GM21528 (cell line): Measurements from ENCODE around the gene ZNF148.

Experiments
- ATAC-seq: cut with Tn5 transposase; IDR thresholded peaks from one replicate; pipeline ENCODE4 v1.9.1; 2021; ENCODE audit warnings: mild to moderate bottlenecking, moderate library complexity; ENCODE audit not compliant: unreplicated experiment, low FRiP score

The ZNF148 gene

GRCh38 chr3:125194849-125195601 lies 180.1 kb downstream of the ZNF148 start:
- ATAC-seq: no peak

DNA sequence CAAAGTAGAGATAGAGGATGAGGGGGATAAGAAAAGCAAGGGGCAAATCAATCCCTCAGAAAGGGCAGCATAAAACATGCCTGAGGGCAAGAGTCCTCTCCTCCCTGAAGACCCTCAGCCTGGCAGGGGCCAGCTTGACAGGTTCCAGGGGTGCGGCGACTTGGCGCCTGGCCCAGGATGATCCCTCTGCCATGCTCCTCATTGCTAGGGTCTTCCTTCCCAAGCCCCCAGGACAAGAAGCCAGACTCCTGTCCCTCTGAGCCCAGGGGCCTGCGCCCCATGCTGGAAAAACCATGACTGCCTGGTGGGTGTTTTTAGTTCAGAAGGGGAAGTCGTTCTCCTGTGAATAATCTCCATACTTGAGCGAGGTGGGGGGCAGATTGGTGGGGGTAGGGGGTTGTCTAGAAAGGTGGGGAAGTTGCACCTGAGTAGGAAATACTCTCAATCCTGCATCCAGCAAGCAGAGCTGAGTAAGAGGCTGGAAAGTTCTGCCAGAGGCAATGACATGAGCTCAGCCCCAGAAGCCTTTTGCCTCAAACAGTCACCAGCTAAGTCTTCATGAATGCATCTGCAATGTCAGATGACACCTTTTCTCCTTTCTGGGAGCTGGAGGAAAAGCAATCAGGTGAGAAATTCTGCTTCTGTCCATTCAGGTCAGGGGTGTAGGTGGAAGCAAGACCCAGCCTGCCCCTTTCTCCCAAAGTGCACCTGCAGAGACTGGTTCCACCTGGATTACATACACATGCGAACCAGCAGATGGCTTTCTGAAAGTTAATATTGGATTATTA lies 180.9 kb downstream of the ZNF148 start:
- ATAC-seq: no peak

DNA sequence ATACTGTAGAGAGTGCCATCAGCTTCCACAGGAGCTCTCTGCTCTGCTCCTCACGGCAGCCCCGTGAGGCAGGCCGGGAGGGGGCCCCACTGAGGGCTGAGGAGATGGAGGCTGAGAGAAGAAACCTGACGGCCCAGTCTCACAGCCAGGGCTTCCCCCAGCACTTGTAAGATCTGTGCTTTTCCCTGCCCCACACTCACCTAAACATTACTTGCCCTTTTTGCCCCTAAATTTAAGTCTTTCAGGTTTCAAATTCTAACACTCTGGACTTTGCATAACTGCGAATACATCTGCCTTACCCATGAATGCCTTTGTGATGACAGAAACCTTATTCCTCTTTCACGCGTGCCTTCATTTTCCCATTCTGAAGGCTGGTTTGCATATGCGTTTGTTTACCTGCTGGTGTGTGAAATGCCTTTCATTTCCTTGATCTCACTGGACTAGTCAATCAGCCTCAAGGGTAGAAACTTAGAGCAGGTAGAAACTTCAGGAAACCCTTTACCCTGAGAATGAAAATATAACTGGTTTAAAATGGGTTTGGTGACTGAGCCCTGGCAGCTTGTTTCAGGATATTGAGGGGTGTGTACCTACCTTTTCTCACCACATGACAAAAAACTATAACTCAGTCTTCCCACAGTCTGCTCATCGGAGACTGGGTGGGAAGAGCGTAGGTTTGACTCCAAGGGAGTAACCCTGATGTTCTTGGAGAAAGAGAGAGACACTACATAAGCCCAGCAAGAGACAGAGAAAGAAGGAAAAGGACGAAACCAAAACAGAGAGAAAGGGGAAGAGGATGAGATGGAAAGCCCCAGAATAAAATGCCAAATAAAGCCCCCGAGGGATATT lies 182.7 kb downstream of the ZNF148 start:
- peak; percentile 57 for ATAC-seq

DNA sequence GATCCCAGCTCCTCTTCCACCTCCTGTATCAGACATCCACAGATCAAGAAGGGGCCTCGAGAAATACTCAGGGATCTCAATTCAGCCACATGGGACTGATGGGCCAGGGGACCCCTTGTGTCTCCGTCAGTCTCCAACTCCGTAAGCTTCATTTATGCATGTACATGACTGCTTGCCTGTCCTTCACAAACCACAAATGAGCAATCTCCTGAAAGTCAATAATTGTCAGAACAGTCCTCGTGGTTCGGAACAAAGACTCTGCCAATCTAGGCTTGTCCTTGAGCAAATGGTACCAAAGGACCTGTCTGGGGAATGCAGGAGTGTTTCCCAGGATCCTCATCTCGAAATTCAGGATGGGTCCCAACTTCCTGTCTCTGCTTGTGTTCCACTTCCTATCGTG lies 183.4 kb downstream of the ZNF148 start:
- peak; percentile 6 for ATAC-seq

DNA sequence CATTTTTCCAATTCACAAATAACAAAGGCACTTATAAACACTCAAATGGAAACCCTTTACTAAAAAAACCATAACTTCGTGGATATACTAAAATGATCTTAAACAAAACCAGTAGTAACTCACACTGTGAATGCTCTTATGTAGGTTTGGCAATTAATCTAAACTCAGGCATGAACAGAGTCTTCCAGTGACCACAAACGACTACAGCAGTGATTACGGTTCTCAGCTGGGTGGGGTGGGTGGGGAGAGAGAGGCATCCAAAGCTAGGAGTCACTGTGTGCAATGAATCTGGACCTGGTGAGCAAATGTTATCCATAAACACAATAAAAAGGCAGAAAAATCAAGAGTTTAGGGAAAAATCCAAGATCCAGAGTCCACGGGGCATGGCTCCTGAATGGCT lies 183.9 kb downstream of the ZNF148 start:
- ATAC-seq: no peak

DNA sequence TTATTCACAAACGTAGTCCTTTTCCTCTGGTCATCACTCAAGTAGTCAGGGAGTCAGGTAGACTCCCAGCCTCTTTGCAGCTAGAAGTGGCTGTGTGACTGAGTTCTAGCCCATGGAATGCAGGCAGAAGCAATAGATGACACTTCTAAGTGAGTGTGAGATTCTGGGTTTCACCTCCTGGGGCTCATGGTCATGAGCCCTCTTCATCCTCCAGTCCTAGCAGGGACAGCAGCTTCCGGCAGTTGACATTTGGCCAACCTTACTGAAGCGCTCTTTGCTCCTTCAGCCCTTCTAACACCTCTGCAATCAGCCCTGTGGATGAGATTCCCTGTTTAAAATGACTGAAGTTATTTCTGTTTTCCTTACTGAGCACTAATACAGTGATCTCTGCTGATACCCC lies 184.3 kb downstream of the ZNF148 start:
- no peak for ATAC-seq

GRCh38 chr3:125189378-125190165 lies 185.6 kb downstream of the ZNF148 start:
- no peak for ATAC-seq

GRCh38 chr3:125188955-125189354 lies 186.2 kb downstream of the ZNF148 start:
- no peak for ATAC-seq

GRCh38 chr3:125187599-125187910 lies 187.6 kb downstream of the ZNF148 start:
- ATAC-seq: no peak

GRCh38 chr3:125186800-125187598 lies 188.1 kb downstream of the ZNF148 start:
- ATAC-seq: no peak

DNA sequence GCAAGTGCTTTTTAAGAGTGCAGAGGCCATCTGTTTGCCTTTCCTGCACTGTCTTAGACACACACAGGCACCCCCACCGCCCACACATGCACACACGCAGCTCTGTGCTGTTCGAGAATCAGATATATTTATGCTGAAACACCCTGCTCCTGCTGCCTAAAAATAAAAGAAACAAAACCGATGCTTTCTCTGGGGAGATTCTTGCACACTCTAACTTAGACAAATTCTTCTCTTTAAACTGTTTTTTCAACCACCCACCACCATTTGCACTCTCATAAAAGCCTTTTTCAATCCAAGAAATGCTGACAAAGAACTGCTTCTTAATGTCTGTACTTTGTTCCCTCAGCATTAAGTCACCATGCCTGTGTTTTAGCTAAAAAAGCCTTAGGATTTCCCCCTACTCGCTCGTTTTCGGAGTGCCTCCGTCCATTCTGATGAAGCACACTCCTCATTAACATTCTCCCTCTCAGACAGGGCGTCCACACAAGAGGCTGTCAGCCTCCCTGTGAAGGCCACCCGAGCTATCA lies 188.8 kb downstream of the ZNF148 start:
- peak; percentile 76 for ATAC-seq

DNA sequence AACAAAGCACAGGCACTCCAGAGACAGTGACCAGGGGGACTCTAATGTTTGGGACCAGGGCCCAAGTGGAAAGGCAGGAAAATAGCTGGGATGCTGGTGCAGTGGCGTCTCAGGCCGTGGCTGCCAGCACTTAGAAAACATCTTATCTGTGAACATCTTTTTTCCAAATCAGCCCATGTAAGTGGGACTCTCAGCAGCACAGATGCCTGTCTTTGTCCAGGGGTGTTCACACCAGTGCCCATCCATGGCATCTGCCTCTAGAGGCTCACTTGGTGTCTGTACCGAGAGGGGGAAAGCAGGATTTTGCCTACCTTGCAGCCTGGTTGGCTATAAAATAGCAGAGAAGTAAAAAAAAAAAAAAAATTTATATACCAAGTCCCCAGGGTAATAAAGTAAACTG lies 189.3 kb downstream of the ZNF148 start:
- peak; percentile 7 for ATAC-seq

DNA sequence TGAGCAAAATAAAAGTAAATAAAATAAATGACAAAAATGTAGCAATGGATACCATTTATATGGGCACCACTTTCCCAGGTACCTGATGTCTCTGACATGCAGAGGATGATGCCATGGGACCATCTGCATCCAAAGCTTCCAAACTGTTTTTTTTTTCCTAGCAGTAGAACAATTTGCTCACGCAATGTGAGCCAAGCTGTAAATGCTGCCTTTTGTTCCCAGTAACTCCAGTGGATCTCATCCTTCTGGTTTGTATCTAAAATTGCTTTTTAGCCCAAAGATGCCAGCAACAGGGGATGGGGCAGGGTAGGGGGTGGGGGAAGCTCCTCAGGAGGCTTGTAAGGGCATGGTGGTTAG lies 195.3 kb downstream of the ZNF148 start:
- no peak for ATAC-seq

- ATAC-seq: no peak
Observed at GRCh38 chr3:125179143-125179883, 195.8 kb downstream of the ZNF148 start.

- no peak for ATAC-seq
Observed at GRCh38 chr3:125177746-125178145, 197.4 kb downstream of the ZNF148 start.
